KMS-11 (cell line): ENCODE data around the gene TMEM161A.
"Not testable (repeated sequence)": the region's sequence is repeated elsewhere in the genome, so short reads cannot be mapped to it uniquely, and the experiment has no call there.

Experiments
- H2AFZ ChIP-seq: fragments of 200-600 bp; sonication (generic); 2 replicates; pipeline ENCODE4 v1.6.1; 2016; ENCODE audit warnings: antibody characterized with exemption, mixed run types, low read depth
- H3K27ac ChIP-seq: fragments of 200-600 bp; sonication (generic); 2 replicates; pipeline ENCODE4 v1.6.1; 2016; ENCODE audit warnings: mild to moderate bottlenecking, mixed run types
- H3K27me3 ChIP-seq: fragments of 200-600 bp; sonication (generic); 2 replicates; pipeline ENCODE4 v1.6.1; 2017; ENCODE audit warnings: mild to moderate bottlenecking, low read depth, mixed run types, moderate library complexity; ENCODE audit not compliant: insufficient read depth
- H3K36me3 ChIP-seq: fragments of 200-600 bp; sonication (generic); 2 replicates; pipeline ENCODE4 v1.6.1; 2017; ENCODE audit warnings: mild to moderate bottlenecking, mixed run types; ENCODE audit not compliant: insufficient read depth
- H3K4me1 ChIP-seq: fragments of 200-600 bp; sonication (generic); 2 replicates; pipeline ENCODE4 v1.6.1; 2016; ENCODE audit warnings: mild to moderate bottlenecking, low read depth, mixed run types; ENCODE audit not compliant: poor library complexity, severe bottlenecking
- H3K4me2 ChIP-seq: fragments of 200-600 bp; sonication (generic); 2 replicates; pipeline ENCODE4 v1.7.0; 2016; ENCODE audit warnings: mild to moderate bottlenecking, mixed run types
- H3K4me3 ChIP-seq: fragments of 200-600 bp; sonication (generic); IDR thresholded peaks from 2 replicates; pipeline ENCODE4 v1.6.1; 2017; ENCODE audit warnings: low read depth, low read length, mixed read lengths; ENCODE audit not compliant: insufficient read depth
- H3K79me2 ChIP-seq: fragments of 200-600 bp; sonication (generic); 2 replicates; pipeline ENCODE4 v1.6.1; 2016; ENCODE audit warnings: low read depth, mixed run types; ENCODE audit not compliant: insufficient read depth
- H3K9ac ChIP-seq: fragments of 200-600 bp; sonication (generic); 2 replicates; pipeline ENCODE4 v1.6.1; 2016; ENCODE audit warnings: mild to moderate bottlenecking, mixed run types
- H4K20me1 ChIP-seq: fragments of 200-600 bp; sonication (generic); 2 replicates; pipeline ENCODE4 v1.6.1; 2016; ENCODE audit warnings: mild to moderate bottlenecking, mixed run types; ENCODE audit not compliant: insufficient read depth
- CTCF ChIP-seq: fragments of 200-600 bp; sonication (generic); conservative IDR thresholded peaks from 2 replicates; pipeline ENCODE4 v1.6.1; 2017; ENCODE audit warnings: low read depth, mild to moderate bottlenecking, antibody characterized with exemption, low read length, moderate library complexity, mixed read lengths

Gene TMEM161A

DNA sequence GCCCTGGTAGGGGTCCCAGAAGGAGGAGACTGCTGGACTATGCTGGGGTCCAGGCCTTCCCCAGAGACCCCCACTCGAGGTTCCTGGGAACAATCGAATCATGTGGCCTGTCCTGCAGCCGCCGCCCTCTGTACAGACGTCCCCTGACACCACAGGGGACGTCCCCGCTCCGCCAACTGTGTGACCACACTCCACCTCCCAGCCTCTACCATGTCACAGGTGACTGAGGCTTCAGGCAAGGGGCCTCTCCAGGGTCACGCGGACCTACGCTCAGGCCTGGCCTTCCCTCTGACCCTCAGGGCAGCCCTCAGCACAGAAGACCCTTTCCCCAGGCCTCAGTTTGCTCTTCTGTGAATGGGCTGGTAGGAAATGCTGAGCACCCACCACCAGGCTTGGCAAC lies 13.1 kb upstream of the TMEM161A start:
- no peak overlapping the region for H2AFZ ChIP-seq
- no peak overlapping the region for H3K27ac ChIP-seq
- no peaks in the 10 kb centered on the region for H3K36me3 ChIP-seq
- H3K4me3 ChIP-seq, result no peak overlapping the region
- no peak overlapping the region for H3K9ac ChIP-seq
- H3K79me2 ChIP-seq, result no peaks in the 10 kb centered on the region
- no peaks in the 10 kb centered on the region for H3K4me1 ChIP-seq
- no peak for TF ChIP-seq CTCF
- no peaks in the 10 kb centered on the region for H3K27me3 ChIP-seq
- H4K20me1 ChIP-seq, result no peaks in the 10 kb centered on the region
- no peak overlapping the region for H3K4me2 ChIP-seq

DNA sequence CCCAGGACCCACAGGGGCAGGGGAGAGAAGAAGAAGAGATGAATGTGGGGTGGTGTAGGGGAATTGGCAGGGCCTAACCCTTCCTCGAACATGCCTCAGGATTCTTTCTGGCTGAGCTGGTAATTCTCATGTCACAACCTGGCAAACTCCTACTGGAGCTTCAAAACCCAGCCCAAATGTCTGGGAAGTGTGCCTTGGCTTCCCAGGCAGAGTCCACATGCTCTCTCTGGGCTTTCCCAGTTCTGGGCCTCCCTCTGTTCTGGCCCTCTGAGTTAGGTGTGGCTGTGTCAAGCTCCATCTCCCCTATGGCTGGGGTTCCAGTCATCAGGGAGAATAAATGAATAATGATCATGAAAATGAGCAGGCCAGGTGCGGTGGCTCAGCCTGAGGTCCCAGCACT lies 11.2 kb upstream of the TMEM161A start:
- Histone ChIP-seq H3K4me2 (no peak overlapping the region), H3K9ac (no peak overlapping the region), H3K27ac (no peak overlapping the region), H3K79me2 (no peaks in the 10 kb centered on the region), H3K4me1 (no peaks in the 10 kb centered on the region), H3K36me3 (no peaks in the 10 kb centered on the region), H4K20me1 (no peaks in the 10 kb centered on the region), H2AFZ (no peak overlapping the region), H3K27me3 (no peaks in the 10 kb centered on the region), H3K4me3 (no peak overlapping the region)
- TF ChIP-seq CTCF, result no peak

DNA sequence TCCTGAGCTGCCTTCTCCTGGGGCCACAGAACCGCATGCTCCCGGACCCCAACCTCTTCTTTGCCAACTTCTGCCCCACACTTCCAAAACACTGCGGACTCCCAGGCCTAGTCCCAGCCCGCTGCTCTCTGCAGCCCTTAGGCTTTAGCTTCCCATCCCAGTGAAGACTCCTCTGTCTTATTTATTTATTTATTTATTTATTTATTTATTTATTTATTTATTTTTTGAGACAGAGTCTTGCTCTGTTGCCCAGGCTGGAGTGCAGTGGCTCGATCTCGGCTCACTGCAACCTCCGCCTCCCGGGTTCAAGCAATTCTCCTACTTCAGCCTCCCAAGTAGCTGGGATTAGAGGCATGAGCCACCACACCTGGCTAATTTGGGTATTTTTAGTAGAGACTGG lies 10.2 kb upstream of the TMEM161A start:
- not testable (repeated sequence) for H2AFZ ChIP-seq, H3K27ac ChIP-seq, H4K20me1 ChIP-seq, H3K4me3 ChIP-seq, H3K4me1 ChIP-seq, H3K79me2 ChIP-seq, H3K27me3 ChIP-seq, H3K36me3 ChIP-seq, H3K4me2 ChIP-seq, H3K9ac ChIP-seq

DNA sequence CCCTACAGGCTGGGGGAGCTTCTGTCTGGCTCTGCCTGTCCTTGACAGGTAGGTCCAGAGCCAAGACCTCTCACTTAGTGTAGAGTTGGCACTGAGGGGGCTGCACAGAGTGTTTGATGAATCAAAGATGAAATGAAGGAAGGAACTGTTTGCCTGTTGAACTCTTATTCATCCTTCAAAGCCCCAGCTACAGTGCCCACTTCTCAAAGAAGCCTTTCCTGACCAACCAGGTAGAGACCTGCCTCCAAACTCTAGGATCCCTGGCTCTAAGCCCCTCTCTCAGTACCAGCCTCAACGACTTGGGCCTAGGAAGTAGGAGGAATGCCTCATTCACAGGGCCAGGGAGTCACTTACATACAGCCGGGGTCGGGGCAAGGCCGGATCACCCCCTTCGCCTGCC lies 9.1 kb upstream of the TMEM161A start:
- Histone ChIP-seq H4K20me1 (no peaks in the 10 kb centered on the region), H2AFZ (no peak overlapping the region), H3K27me3 (no peaks in the 10 kb centered on the region), H3K4me1 (no peaks in the 10 kb centered on the region), H3K4me2 (no peak overlapping the region), H3K9ac (no peak overlapping the region), H3K4me3 (no peak overlapping the region), H3K79me2 (no peaks in the 10 kb centered on the region), H3K36me3 (no peaks in the 10 kb centered on the region), H3K27ac (no peak overlapping the region)
- no peak for TF ChIP-seq CTCF

GRCh38 chr19:19146865-19147264 lies 8.6 kb upstream of the TMEM161A start:
- Histone ChIP-seq H3K9ac (no peak overlapping the region), H2AFZ (no peak overlapping the region), H3K36me3 (no peaks in the 10 kb centered on the region), H3K79me2 (no peaks in the 10 kb centered on the region), H3K4me2 (no peak overlapping the region), H3K27ac (no peak overlapping the region), H3K4me1 (no peaks in the 10 kb centered on the region), H4K20me1 (no peaks in the 10 kb centered on the region), H3K4me3 (no peak overlapping the region), H3K27me3 (no peaks in the 10 kb centered on the region)
- no peak for TF ChIP-seq CTCF
